ENCODE results near the gene MRPL53. TPM values are rescaled to one million over a fixed set of nuclear protein-coding genes. Genes with fewer than 3 reads are reported as not detected.

Gene MRPL53
- total and polyA plus RNA-seq, 2 of the 13 experiments (the other 11 are each of a cell fraction or from before 2014, with no cell fraction given) = 34.3 to 51.9 TPM

DNA sequence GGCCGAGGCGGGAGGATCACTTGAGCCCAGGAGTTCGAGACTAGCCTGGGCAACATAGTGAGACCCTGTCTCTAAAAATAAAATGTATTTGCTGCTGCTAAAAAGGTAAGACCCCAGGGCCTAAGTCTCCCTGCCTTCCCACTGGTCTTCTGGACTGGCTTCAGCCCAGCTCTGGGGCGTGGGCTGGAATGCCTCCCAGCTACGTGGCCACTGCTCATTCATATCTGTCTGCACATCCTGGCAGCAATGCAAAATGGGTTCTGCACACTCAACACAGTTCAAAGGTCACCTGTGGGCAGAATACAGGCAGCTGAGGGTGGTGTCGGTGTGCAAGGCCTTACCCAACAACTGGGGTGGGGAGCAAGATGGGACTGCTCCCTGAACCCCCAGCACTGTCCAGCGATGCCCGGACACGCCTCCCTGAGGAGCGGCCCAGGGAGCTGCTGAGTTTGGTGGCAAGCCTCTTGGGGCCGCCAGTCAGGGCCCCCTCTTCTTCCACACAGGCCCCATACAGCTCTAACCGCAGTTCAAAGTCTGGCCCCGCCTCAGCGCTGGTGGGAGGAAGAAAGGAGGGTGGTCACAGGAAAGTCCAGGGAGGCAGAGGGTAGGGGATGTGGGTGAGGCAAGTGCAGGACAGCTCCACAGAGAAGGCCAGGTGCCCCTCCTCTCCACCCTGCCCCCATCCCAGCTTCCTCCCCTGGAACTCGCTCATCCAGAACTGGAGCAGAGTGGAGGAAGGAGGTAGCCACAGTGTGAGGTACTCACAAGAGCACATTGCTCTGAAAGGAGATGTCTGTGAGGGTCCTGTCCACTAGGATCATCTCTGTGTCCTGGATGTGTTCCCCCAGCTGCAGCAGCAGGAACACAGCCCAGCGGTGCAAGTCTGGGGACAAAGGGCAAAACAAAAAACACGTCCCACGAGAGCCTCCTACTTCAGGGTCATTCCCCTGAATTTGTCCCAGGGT lies 42.7 kb downstream of the MRPL53 start (continued):
- TF ChIP-seq, protein P1, sequence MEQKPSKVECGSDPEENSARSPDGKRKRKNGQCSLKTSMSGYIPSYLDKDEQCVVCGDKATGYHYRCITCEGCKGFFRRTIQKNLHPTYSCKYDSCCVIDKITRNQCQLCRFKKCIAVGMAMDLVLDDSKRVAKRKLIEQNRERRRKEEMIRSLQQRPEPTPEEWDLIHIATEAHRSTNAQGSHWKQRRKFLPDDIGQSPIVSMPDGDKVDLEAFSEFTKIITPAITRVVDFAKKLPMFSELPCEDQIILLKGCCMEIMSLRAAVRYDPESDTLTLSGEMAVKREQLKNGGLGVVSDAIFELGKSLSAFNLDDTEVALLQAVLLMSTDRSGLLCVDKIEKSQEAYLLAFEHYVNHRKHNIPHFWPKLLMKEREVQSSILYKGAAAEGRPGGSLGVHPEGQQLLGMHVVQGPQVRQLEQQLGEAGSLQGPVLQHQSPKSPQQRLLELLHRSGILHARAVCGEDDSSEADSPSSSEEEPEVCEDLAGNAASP (CRISPR knock-in tag; IDR thresholded peaks at IDR 0.05; ENCODE audit: borderline replicate concordance) = 0 out of 2 replicates have a peak, but pooled peaks have one; percentile 56
- TF ChIP-seq WIZ (CRISPR knock-in tag; IDR thresholded peaks at IDR 0.05) = peak; percentile 67; the same call in 1 of the 2 replicates
- peak; percentile 80 for TF ChIP-seq ZNF547 (CRISPR knock-in tag; IDR thresholded peaks at IDR 0.05)
- peak; percentile 60; the same call in 1 of the 2 replicates for TF ChIP-seq NR2F2 (IDR thresholded peaks at IDR 0.05; ENCODE audit: borderline replicate concordance, low read depth)
- TF ChIP-seq, protein P2, sequence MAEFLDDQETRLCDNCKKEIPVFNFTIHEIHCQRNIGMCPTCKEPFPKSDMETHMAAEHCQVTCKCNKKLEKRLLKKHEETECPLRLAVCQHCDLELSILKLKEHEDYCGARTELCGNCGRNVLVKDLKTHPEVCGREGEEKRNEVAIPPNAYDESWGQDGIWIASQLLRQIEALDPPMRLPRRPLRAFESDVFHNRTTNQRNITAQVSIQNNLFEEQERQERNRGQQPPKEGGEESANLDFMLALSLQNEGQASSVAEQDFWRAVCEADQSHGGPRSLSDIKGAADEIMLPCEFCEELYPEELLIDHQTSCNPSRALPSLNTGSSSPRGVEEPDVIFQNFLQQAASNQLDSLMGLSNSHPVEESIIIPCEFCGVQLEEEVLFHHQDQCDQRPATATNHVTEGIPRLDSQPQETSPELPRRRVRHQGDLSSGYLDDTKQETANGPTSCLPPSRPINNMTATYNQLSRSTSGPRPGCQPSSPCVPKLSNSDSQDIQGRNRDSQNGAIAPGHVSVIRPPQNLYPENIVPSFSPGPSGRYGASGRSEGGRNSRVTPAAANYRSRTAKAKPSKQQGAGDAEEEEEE (CRISPR knock-in tag; IDR thresholded peaks at IDR 0.05; ENCODE audit: borderline replicate concordance) = no peak
- TF ChIP-seq ZNF260 (CRISPR knock-in tag; IDR thresholded peaks at IDR 0.05; ENCODE audit: borderline replicate concordance, low read depth) = no peak
- TF ChIP-seq TBL1XR1 (IDR thresholded peaks at IDR 0.05; ENCODE audit: borderline replicate concordance, low read length, partially characterized antibody) = peak; percentile 49
- TF ChIP-seq ZNF598 (CRISPR knock-in tag; IDR thresholded peaks at IDR 0.05; ENCODE audit: borderline replicate concordance) = 0 out of 2 replicates have a peak, but pooled peaks have one; percentile 35
- TF ChIP-seq, protein P3, sequence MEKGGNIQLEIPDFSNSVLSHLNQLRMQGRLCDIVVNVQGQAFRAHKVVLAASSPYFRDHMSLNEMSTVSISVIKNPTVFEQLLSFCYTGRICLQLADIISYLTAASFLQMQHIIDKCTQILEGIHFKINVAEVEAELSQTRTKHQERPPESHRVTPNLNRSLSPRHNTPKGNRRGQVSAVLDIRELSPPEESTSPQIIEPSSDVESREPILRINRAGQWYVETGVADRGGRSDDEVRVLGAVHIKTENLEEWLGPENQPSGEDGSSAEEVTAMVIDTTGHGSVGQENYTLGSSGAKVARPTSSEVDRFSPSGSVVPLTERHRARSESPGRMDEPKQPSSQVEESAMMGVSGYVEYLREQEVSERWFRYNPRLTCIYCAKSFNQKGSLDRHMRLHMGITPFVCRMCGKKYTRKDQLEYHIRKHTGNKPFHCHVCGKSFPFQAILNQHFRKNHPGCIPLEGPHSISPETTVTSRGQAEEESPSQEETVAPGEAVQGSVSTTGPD (CRISPR knock-in tag; IDR thresholded peaks at IDR 0.05) = no peak
- peak; percentile 65; the same call in 1 of the 2 replicates for TF ChIP-seq ZKSCAN8 (CRISPR knock-in tag; IDR thresholded peaks at IDR 0.05; ENCODE audit: borderline replicate concordance)
- TF ChIP-seq ZNF264 (CRISPR knock-in tag; IDR thresholded peaks at IDR 0.05) = no peak
- TF ChIP-seq ZC3H13 (CRISPR knock-in tag; IDR thresholded peaks at IDR 0.05) = peak; percentile 70; the same call in 1 of the 2 replicates
- TF ChIP-seq, protein P4, sequence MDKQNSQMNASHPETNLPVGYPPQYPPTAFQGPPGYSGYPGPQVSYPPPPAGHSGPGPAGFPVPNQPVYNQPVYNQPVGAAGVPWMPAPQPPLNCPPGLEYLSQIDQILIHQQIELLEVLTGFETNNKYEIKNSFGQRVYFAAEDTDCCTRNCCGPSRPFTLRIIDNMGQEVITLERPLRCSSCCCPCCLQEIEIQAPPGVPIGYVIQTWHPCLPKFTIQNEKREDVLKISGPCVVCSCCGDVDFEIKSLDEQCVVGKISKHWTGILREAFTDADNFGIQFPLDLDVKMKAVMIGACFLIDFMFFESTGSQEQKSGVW (CRISPR knock-in tag; IDR thresholded peaks at IDR 0.05; ENCODE audit: borderline replicate concordance) = no peak
- peak; percentile 69 for TF ChIP-seq NCOA2 (CRISPR knock-in tag; IDR thresholded peaks at IDR 0.05)
- TF ChIP-seq ZNF460 (CRISPR knock-in tag; IDR thresholded peaks at IDR 0.05; ENCODE audit: borderline replicate concordance) = no peak; the same call in 1 of the 2 replicates
- TF ChIP-seq GABPA (IDR thresholded peaks at IDR 0.05; ENCODE audit: low read depth, low read length) = no peak
- TF ChIP-seq GABPA (CRISPR knock-in tag; IDR thresholded peaks at IDR 0.05; ENCODE audit: low read depth) = 0 out of 2 replicates have a peak, but pooled peaks have one; percentile 28
- TF ChIP-seq ZNF317 (CRISPR knock-in tag; IDR thresholded peaks at IDR 0.05) = no peak
- no peak for TF ChIP-seq HIVEP1 (CRISPR knock-in tag; IDR thresholded peaks at IDR 0.05)
- TF ChIP-seq ZNF841 (CRISPR knock-in tag; IDR thresholded peaks at IDR 0.05; ENCODE audit: borderline replicate concordance) = no peak
- TF ChIP-seq DNMT3B (CRISPR knock-in tag; conservative IDR thresholded peaks at IDR 0.05) = no peak
- no peak for TF ChIP-seq ZNF3 (CRISPR knock-in tag; IDR thresholded peaks at IDR 0.05)
- 0 out of 2 replicates have a peak, but pooled peaks have one; percentile 48 for TF ChIP-seq PPARG (CRISPR knock-in tag; conservative IDR thresholded peaks at IDR 0.05)
- TF ChIP-seq ZSCAN30 (CRISPR knock-in tag; IDR thresholded peaks at IDR 0.05) = no peak
- TF ChIP-seq MAFG (CRISPR knock-in tag; IDR thresholded peaks at IDR 0.05) = no peak

Measured in HepG2 (cell line).